Measurements from ENCODE around the gene NCOA7. TPM values are rescaled to one million over a fixed set of nuclear protein-coding genes. Genes with fewer than 3 reads are reported as not detected.

The NCOA7 gene
- total RNA-seq, 1 donor from 2014 or later = 74.9 TPM

DNA sequence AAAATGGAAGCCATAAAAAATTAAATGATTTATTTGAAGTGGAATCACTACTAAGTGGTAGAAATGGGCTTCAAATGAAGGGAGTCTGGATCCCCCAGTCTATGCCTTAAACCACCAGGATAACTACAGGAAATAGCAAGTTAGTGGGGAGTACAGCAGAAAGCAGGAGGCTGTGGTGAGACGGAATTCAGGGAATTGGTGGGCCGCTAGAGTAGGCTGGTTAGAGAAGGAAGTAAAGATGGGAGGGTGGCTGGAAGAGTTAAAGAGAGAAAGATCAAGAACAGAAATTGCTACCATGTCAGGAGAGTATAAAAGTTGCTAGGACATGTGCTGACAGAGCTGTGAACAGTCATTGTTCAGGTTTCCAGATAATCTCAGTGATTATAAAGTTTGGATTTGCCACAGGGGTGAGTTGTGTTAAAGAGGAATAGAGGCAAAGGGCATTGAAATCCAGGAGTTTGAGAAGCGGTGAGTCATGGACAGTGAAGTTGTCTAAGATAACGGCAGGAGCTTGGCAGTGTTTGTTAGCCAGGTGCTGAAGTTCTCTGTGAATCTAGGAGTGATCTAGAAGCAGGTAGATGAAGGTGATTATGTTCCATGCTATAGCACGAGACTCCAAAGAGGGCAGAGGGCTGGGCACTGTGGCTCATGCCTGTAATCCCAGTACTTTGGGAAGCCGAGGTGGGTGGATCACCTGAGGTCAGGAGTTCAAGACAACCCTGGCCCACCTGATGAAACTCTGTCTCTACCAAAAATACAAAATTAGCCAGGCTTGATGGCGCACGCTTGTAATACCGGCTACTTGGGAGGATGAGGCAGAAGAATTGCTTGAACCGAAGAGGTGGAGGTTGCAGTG is 152.1 kb downstream of the NCOA7 start:
- no peaks in the 10 kb centered on the region for H3K27me3 Mint-ChIP-seq (ENCODE audit: low read depth)
- TF ChIP-seq, protein P1, sequence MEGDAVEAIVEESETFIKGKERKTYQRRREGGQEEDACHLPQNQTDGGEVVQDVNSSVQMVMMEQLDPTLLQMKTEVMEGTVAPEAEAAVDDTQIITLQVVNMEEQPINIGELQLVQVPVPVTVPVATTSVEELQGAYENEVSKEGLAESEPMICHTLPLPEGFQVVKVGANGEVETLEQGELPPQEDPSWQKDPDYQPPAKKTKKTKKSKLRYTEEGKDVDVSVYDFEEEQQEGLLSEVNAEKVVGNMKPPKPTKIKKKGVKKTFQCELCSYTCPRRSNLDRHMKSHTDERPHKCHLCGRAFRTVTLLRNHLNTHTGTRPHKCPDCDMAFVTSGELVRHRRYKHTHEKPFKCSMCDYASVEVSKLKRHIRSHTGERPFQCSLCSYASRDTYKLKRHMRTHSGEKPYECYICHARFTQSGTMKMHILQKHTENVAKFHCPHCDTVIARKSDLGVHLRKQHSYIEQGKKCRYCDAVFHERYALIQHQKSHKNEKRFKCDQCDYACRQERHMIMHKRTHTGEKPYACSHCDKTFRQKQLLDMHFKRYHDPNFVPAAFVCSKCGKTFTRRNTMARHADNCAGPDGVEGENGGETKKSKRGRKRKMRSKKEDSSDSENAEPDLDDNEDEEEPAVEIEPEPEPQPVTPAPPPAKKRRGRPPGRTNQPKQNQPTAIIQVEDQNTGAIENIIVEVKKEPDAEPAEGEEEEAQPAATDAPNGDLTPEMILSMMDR (IDR thresholded peaks at IDR 0.05) = no peak
- no peak for DNase-seq (ENCODE audit: low spot score)
- H3K36me3 Mint-ChIP-seq (ENCODE audit: low read depth) = no peaks in the 10 kb centered on the region
- peaks cover 89% of the 10 kb centered on the region for H3K4me1 Mint-ChIP-seq (ENCODE audit: low read depth)
- no peaks in the 10 kb centered on the region for H3K9me3 Mint-ChIP-seq (ENCODE audit: low read depth)
- H3K27ac Mint-ChIP-seq (ENCODE audit: unreplicated experiment) = peak overlapping the region; percentile 86
- H3K4me3 Mint-ChIP-seq (ENCODE audit: unreplicated experiment) = no peak overlapping the region

DNA sequence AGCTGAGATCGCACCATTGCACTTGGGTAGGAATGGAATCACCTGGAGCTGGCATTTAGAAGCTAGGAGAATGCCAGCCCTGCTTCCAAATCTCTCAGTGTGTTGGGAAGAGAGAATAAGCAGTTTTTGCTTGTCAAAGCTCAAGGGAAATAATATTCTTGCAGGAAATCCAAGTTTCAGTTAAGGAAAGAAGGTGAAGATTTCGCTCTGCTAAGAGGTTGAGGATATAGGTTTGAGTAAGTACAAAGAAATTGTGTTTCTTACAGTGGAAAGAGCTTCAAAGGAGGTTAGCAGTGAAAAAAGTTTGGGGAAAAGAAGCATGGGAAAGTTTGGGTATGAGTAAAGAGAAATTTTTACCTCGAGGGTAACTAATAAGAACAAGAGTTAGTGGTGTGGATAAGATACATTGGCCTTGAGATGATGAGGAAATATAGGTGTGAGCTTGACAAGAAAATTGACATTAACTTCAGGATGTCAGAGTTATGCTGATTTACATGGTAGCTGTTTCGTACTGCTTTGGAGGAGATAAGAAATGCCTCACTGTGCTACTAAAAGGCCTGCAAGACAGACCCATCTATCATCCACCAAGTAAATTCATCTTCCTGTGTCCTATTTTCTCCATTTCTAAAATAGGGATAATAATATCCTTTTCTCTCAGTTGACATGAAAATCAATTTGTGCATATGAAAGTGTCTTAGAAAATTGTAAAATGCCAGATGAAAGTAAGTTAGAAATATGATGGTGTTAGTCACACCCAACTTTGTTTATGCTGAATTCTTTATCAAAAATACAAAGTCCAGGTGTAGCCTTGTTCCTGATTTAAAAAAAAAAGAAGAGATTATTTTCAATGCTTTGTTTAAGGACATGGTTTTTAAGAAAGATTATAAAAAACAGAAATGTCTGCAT is 153.0 kb downstream of the NCOA7 start:
- H3K27me3 Mint-ChIP-seq (ENCODE audit: low read depth) = no peaks in the 10 kb centered on the region
- no peak for DNase-seq (ENCODE audit: low spot score)
- H3K27ac Mint-ChIP-seq (ENCODE audit: unreplicated experiment) = peak overlapping the region; percentile 97
- H3K36me3 Mint-ChIP-seq (ENCODE audit: low read depth) = no peaks in the 10 kb centered on the region
- H3K9me3 Mint-ChIP-seq (ENCODE audit: low read depth) = no peaks in the 10 kb centered on the region
- no peak overlapping the region for H3K4me3 Mint-ChIP-seq (ENCODE audit: unreplicated experiment)
- H3K4me1 Mint-ChIP-seq (ENCODE audit: low read depth) = peaks cover 96% of the 10 kb centered on the region
- TF ChIP-seq, protein P1 (IDR thresholded peaks at IDR 0.05) = no peak

- TF ChIP-seq, protein P1 (IDR thresholded peaks at IDR 0.05) = no peak
- Mint-ChIP-seq H3K36me3 (ENCODE audit: low read depth) (no peaks in the 10 kb centered on the region), H3K27ac (ENCODE audit: unreplicated experiment) (peak overlapping the region; percentile 97), H3K4me1 (ENCODE audit: low read depth) (peaks cover 91% of the 10 kb centered on the region), H3K9me3 (ENCODE audit: low read depth) (no peaks in the 10 kb centered on the region), H3K27me3 (ENCODE audit: low read depth) (no peaks in the 10 kb centered on the region), H3K4me3 (ENCODE audit: unreplicated experiment) (no peak overlapping the region)
- no peak for DNase-seq (ENCODE audit: low spot score)
Measured at GRCh38 chr6:125944434-125944816, 153.7 kb downstream of the NCOA7 start.

GRCh38 chr6:125944896-125945295 is 154.1 kb downstream of the NCOA7 start:
- no peak for DNase-seq (ENCODE audit: low spot score)
- Mint-ChIP-seq H3K36me3 (ENCODE audit: low read depth) (no peaks in the 10 kb centered on the region), H3K4me1 (ENCODE audit: low read depth) (peaks cover 86% of the 10 kb centered on the region), H3K4me3 (ENCODE audit: unreplicated experiment) (no peak overlapping the region), H3K27ac (ENCODE audit: unreplicated experiment) (peak overlapping the region; percentile 97), H3K9me3 (ENCODE audit: low read depth) (no peaks in the 10 kb centered on the region), H3K27me3 (ENCODE audit: low read depth) (no peaks in the 10 kb centered on the region)
- TF ChIP-seq, protein P1 (IDR thresholded peaks at IDR 0.05) = no peak
